Measurements from ENCODE around the gene SYT9.

DNA sequence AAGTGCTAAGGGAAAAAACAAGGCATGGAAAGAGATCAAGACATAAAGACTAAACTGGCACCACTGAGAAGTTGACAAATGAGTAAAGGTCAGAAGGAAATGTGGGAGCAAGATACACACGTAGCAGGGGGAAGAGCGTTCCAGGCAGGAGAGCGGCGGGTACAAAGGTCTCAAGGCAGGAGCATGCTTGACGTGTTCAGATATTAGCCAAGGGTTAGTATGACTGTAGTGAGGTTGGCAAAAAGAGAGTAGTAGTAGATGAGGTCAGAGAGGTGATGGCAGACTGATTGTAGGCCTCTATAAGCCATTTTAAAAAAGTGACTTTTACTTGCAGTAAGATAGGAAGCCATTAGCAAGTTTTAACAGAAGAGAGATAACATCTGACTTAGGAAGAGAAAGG is 9.9 kb downstream of the SYT9 start:
- TF ChIP-seq, protein P1, sequence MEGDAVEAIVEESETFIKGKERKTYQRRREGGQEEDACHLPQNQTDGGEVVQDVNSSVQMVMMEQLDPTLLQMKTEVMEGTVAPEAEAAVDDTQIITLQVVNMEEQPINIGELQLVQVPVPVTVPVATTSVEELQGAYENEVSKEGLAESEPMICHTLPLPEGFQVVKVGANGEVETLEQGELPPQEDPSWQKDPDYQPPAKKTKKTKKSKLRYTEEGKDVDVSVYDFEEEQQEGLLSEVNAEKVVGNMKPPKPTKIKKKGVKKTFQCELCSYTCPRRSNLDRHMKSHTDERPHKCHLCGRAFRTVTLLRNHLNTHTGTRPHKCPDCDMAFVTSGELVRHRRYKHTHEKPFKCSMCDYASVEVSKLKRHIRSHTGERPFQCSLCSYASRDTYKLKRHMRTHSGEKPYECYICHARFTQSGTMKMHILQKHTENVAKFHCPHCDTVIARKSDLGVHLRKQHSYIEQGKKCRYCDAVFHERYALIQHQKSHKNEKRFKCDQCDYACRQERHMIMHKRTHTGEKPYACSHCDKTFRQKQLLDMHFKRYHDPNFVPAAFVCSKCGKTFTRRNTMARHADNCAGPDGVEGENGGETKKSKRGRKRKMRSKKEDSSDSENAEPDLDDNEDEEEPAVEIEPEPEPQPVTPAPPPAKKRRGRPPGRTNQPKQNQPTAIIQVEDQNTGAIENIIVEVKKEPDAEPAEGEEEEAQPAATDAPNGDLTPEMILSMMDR (IDR thresholded peaks at IDR 0.05) = no peak
- no peak for TF ChIP-seq EZH2 (IDR thresholded peaks at IDR 0.05; ENCODE audit: borderline replicate concordance, insufficient read depth, low read depth, low read length, poor library complexity, severe bottlenecking)

Measured in B cell (primary cell).